Kidney epithelial cell (primary cell): Measurements from ENCODE around the gene POTEM. TPM values are rescaled to one million over a fixed set of nuclear protein-coding genes. Genes with fewer than 3 reads are reported as not detected.
"Not testable (repeated sequence)": the region's sequence is repeated elsewhere in the genome, so short reads cannot be mapped to it uniquely, and the experiment has no call there.

ENCODE experiments used
- DNase-seq: peaks from one replicate; pipeline ENCODE4 v3.0.0-alpha.2; 2010; ENCODE audit warnings: low read depth
- H3K27me3 ChIP-seq: 2 replicates; pipeline ENCODE4 v1.6.0; 2011; ENCODE audit warnings: low read length; ENCODE audit not compliant: control insufficient read depth, insufficient read depth
- H3K36me3 ChIP-seq: 2 replicates; pipeline ENCODE4 v1.5.1; 2011; ENCODE audit warnings: low read length; ENCODE audit not compliant: control insufficient read depth, insufficient read depth
- H3K4me3 ChIP-seq: 2 replicates; pipeline ENCODE4 v1.5.1; 2011; ENCODE audit warnings: low read depth, mild to moderate bottlenecking, control low read depth, low read length
- total RNA-seq: library from RNA; depleted of rRNA; stranded (reverse); fragments of >200 nt; gene quantifications from 2 replicates; pipeline ENCODE4 v1.2.3, GENCODE V29; 2015

The POTEM gene
- total RNA-seq = not detected in 2 replicates

GRCh38 chr14:18967134-18967533 lies at the start of gene POTEM:
TSS of gene POTEM (plus strand) at chr14:18967434. CDS start at chr14:18967486, 52 bp downstream.
- not testable (repeated sequence) for H3K4me3 ChIP-seq, H3K36me3 ChIP-seq, H3K27me3 ChIP-seq, DNase-seq

GRCh38 chr14:18918345-18918744 lies 48.9 kb upstream of the POTEM start:
- not testable (repeated sequence) for H3K36me3 ChIP-seq, DNase-seq, H3K4me3 ChIP-seq, H3K27me3 ChIP-seq

- not testable (repeated sequence) for H3K36me3 ChIP-seq, H3K27me3 ChIP-seq, DNase-seq, H3K4me3 ChIP-seq
Measured at GRCh38 chr14:18920052-18920451, 47.2 kb upstream of the POTEM start.

- not testable (repeated sequence) for DNase-seq, H3K27me3 ChIP-seq, H3K4me3 ChIP-seq, H3K36me3 ChIP-seq
Measured at GRCh38 chr14:18921055-18921701, 46.1 kb upstream of the POTEM start.

- DNase-seq, H3K36me3 ChIP-seq, H3K4me3 ChIP-seq, H3K27me3 ChIP-seq: not testable (repeated sequence)
Measured at GRCh38 chr14:18936848-18937247, 30.4 kb upstream of the POTEM start.

GRCh38 chr14:18938733-18939132 lies 28.5 kb upstream of the POTEM start:
- not testable (repeated sequence) for H3K27me3 ChIP-seq, H3K4me3 ChIP-seq, DNase-seq

DNA sequence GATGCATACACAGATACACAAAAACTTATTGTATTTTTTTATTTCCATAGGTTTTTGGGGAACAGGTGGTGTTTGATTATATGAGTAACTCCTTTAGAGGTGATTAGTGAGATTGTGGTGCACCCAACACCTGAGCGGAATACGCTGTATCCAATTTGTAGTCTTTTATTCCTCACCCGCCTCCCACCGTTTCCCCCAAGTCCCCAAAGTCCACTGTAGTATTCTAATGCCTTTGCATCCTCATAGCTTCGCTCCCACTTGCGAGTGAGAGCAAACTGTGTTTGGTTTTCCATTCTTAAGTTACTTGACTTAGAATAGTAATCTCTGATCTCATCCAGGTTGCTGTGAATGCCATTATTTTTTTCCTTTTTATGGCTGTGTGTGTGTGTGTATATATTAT lies 17.3 kb upstream of the POTEM start:
- not testable (repeated sequence) for DNase-seq, H3K36me3 ChIP-seq, H3K4me3 ChIP-seq, H3K27me3 ChIP-seq

More at GRCh38 chr14:18938733-18939132, 28.5 kb upstream of the POTEM start:
- H3K36me3 ChIP-seq = not testable (repeated sequence)

DNA sequence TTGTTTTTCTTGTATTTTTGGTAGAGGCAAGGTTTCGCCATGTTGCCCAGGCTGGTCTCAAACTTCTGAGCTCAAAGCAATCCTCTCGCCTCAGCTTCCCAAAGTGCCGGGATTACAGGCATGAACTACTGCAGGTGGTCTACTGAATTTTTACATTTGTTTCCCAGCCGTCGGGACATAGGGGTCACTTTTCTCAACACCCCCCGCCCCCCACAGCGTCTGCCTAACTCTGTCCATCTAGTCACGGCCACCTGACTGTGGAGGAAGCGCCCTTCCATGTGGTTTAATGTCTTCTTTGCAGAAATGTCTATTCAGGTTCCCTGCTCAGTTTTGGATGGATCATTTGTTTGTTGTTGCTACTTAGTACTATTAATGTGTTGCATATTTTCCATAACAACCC lies 14.1 kb upstream of the POTEM start:
- not testable (repeated sequence) for DNase-seq, H3K4me3 ChIP-seq, H3K27me3 ChIP-seq, H3K36me3 ChIP-seq

DNA sequence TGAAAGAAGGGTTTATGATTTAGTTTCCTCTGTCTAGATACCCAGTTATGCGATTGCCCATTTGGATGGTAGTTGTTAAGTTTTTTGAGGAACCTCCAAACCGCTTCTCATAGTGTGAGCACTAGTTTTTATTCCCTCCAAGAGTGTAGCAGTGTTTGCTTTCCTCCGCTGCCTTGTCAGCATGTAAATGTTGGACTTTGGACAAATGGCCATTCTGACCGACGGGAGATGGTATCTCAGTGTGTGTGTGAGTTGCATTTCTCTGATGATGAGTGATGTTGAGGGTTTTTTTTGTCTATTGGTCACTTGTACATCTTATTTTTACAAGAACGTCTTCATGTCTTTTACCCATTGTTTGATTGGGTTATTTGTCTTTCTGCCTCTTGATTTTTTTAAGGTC lies 11.4 kb upstream of the POTEM start:
- DNase-seq, H3K27me3 ChIP-seq, H3K36me3 ChIP-seq, H3K4me3 ChIP-seq: not testable (repeated sequence)

- not testable (repeated sequence) for H3K4me3 ChIP-seq, H3K36me3 ChIP-seq, H3K27me3 ChIP-seq, DNase-seq
Measured at GRCh38 chr14:18961576-18961975, 5.7 kb upstream of the POTEM start.

- not testable (repeated sequence) for DNase-seq, H3K27me3 ChIP-seq, H3K36me3 ChIP-seq, H3K4me3 ChIP-seq
Measured at GRCh38 chr14:18962143-18962542, 5.1 kb upstream of the POTEM start.

DNA sequence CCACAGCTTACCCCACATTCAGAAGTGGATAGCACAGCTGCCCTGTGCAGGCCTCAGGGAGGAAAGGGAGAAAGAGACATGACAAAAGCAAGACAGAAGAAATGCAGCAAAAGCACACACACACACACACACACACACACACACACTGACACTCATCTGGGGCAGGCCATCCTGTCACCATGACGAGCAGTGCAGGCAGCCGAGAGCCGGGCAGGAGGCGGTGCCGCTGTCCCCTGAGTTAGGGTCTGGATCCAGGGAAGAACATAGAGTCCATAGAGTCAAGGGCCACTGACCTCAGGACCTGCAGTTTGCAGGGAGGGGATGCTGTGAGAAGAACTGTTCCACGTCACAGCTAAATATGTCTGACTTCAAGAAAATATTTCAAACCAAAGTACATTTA lies 4.0 kb upstream of the POTEM start:
- H3K36me3 ChIP-seq, H3K27me3 ChIP-seq, H3K4me3 ChIP-seq, DNase-seq: not testable (repeated sequence)

DNA sequence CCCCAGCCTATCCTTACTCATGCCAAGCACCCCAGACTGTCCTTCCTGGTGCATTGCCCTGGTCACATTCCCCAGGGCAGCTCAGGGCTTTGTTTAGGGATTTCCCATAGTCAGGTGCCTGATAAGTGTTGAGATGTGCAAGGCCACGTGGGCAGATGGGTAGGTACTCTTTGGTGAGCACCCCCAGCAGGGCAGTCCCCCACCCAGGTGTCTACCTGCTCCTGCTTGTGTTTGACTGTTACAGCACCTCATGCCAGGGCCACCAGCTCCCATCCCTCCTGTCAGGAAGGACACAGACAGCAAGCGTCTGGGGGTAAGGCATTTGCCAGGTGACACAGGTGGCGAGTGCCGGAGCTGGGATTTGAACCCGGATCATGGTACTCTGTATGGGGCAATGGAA lies 2.4 kb upstream of the POTEM start:
- not testable (repeated sequence) for DNase-seq

GRCh38 chr14:19002566-19002965 lies 35.3 kb downstream of the POTEM start:
- not testable (repeated sequence) for H3K4me3 ChIP-seq

More for the DNA sequence above, 2.4 kb upstream of the POTEM start:
- not testable (repeated sequence) for H3K4me3 ChIP-seq, H3K27me3 ChIP-seq, H3K36me3 ChIP-seq

DNA sequence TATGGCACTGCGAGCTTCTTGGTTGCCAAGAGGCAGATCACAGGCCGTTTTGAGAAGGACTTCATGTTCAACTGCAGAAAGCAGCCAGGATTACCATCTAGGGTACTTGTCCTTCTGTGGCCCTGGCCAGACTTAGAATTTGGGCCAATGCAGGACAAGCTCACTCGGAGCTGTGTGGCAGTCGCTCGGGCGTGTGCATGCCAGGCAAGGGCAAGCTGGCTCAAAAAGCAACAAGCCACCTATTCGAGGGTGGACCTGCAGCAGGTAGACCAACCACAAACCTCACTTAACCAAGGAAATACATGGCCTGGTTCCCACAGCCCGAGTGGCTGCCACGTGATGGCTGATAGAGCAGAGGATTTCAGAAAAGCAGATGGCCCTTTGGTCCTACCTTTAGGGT lies 39.3 kb downstream of the POTEM start:
- H3K4me3 ChIP-seq, H3K27me3 ChIP-seq, H3K36me3 ChIP-seq, DNase-seq: not testable (repeated sequence)

More at GRCh38 chr14:19002566-19002965, 35.3 kb downstream of the POTEM start:
- H3K36me3 ChIP-seq, DNase-seq, H3K27me3 ChIP-seq: not testable (repeated sequence)

GRCh38 chr14:19007678-19008077 lies 40.4 kb downstream of the POTEM start:
- not testable (repeated sequence) for H3K36me3 ChIP-seq, H3K4me3 ChIP-seq, H3K27me3 ChIP-seq, DNase-seq
